NCI-H1694 (cell line): ENCODE results near the gene GALNT6.
"Not testable (repeated sequence)": the region's sequence is repeated elsewhere in the genome, so short reads cannot be mapped to it uniquely, and the experiment has no call there.

Experiments
- DNase-seq: peaks from one replicate; lab custom pipeline; 2025; lab: John Stamatoyannopoulos, UW

GALNT6 gene

DNA sequence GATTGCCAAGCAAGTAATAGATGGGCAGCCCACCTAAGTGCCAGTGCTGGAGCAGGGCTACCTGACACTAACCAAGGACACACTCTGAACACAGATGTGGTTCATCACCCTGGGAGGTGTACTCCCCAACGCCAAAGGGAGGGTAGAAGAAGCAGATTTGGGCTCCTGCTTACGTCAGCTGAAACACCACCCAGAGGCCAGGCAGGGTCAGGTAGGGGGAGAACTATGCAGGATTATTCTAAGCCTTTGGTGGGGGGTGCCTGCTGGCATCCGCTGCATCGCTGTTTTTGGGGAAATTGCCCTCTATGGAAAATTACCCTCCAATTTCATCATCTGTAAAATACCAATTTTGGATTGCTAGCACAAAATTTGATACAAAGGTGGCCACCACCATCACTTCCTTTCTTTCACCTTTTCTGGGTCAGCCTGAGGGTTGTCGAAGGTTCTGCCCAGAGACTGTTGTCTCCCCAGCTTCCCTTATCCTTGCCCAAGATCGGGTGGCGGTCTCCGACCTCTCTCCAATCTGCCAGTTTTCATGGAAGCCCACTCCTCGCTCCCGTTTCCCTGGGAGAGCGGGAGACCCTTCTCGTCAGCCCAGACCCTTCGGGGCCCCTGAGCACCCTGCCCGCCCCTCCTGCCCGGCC, 67.8 kb downstream of the GALNT6 start:
- DNase-seq, result no peak

GRCh38 chr12:51322452-51322851, 68.8 kb downstream of the GALNT6 start:
- DNase-seq, result no peak

GRCh38 chr12:51321882-51322281, 69.3 kb downstream of the GALNT6 start:
- DNase-seq, result no peak

- DNase-seq, result no peak
Measured at GRCh38 chr12:51320695-51321320, 70.4 kb downstream of the GALNT6 start.

DNA sequence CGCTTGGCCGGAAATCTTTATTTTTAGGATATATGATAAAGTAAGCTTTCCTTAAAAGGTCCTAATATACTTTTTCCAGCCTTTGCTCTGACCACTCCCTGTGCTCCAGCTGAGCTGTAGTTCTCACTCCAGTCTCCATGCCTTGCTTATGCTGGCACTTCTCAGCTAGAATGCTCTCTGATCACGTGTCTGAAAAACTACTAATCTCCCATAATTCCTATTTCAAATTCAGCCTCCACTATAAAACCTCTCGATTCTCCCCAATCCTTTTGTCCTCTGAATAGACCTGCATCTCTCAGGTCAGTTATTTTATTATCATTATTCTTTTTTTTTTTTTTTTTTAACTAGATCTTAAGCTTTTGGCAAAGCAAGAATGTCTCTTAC, 70.9 kb downstream of the GALNT6 start:
- DNase-seq, result no peak

GRCh38 chr12:51318846-51319599, 72.2 kb downstream of the GALNT6 start:
- DNase-seq, result no peak

GRCh38 chr12:51318057-51318806, 73.0 kb downstream of the GALNT6 start:
- DNase-seq, result not testable (repeated sequence)

DNA sequence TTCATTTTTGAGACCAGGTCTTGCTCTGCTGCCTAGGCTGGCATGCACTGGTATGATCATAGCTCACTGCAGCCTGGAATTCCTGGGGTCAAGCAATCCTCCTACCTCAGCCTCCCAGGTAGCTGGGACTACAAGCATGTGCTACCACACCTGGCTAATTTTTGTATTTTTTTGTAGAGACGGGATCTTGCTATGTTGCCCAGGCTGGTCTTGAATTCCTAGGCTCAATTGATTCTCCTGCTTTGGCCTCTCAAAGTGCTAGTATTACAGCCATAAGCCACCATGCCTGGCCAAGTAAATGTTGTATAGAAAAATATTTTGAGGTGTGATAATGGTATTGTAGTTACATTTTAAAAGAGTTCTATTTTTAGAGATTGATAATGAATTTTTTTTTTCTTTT, 79.8 kb downstream of the GALNT6 start:
- DNase-seq, result no peak

GRCh38 chr12:51307655-51308593, 83.3 kb downstream of the GALNT6 start:
- no peak for DNase-seq

- no peak for DNase-seq
Measured at GRCh38 chr12:51306507-51306906, 84.7 kb downstream of the GALNT6 start.
